Omental fat pad (tissue), 4 donors: Measurements from ENCODE around the gene BACH2. TPM values are rescaled to one million over a fixed set of nuclear protein-coding genes. Genes with fewer than 3 reads are reported as not detected.
"Not testable (repeated sequence)": the region's sequence is repeated elsewhere in the genome, so short reads cannot be mapped to it uniquely, and the experiment has no call there.

ENCODE experiments used
- ATAC-seq: fragments of 150-250 bp; one replicate; pipeline ENCODE4 v1.9.1; 2016; ENCODE audit warnings: mild to moderate bottlenecking, moderate library complexity; ENCODE audit not compliant: low FRiP score
- DNase-seq: peaks from one replicate; pipeline ENCODE4 v3.0.0-alpha.2; 2019; ENCODE audit warnings: low spot score
- CTCF ChIP-seq, 3 donors: fragments of 450-650 bp; IDR thresholded peaks; one replicate each; pipeline ENCODE4 v1.5.1; 2016 to 2017; ENCODE audit warnings: antibody characterized with exemption in 3 of 3, mild to moderate bottlenecking in 3 of 3, moderate library complexity in 2 of 3
- total RNA-seq, 4 donors: library from RNA; depleted of rRNA; stranded (reverse); fragments of >200 nt; gene quantifications; one replicate each; pipeline ENCODE4 v1.1.0, GENCODE V29; 2016

Gene BACH2
- total RNA-seq, 4 donors from 2014 or later: 4.0 to 9.4 (median 7.0) TPM

GRCh38 chr6:90168693-90169131 lies 127.9 kb downstream of the BACH2 start:
- no peak for DNase-seq
- peak; percentile 94 for ATAC-seq
- no peak for TF ChIP-seq CTCF (IDR thresholded peaks at IDR 0.05)

DNA sequence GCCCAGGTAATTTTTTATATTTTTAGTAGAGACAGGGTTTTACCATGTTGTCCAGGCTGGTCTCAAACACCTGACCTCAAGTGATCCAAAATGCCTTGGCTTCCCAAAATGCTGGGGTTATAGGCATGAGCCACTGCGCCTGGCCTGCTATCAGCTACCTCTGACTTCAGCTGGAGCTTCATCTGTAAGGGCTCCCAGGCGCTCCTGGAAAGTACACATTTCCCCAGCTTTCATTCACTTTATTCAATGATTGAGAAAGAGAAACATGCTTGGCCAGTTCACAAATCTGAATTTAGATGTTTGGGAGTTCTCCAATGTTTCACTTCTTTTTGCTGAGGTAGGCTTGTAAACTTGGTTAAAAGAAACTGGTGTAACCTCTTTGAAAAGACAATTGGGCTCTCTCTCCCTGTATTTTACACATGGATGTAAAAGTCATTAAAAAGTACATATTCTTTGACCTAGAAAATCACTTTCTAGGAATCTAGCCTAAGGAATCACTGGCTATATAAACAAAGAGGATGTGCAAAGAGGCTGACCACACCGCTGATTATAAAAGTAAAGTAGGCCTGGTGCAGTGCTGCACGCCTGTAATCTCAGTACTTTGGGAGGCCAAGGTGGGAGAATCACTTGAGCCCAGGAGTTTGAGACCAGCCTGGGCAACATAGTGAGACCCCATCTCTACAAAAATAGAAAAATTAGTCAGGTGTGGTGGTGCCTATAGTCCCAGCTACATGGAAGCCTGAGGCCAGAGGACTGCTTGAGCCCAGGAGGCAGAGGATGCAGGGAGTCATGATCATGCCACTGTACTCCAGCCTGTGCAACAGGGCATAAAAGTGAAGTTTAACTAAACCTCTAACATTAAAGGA lies 128.9 kb downstream of the BACH2 start:
- no peak for ATAC-seq
- TF ChIP-seq CTCF (IDR thresholded peaks at IDR 0.05): no peak
- no peak for DNase-seq

GRCh38 chr6:90166155-90166924 lies 130.3 kb downstream of the BACH2 start:
- not testable (repeated sequence) for ATAC-seq, DNase-seq

GRCh38 chr6:90162648-90163387 lies 133.8 kb downstream of the BACH2 start:
- TF ChIP-seq CTCF (IDR thresholded peaks at IDR 0.05): no peak

DNA sequence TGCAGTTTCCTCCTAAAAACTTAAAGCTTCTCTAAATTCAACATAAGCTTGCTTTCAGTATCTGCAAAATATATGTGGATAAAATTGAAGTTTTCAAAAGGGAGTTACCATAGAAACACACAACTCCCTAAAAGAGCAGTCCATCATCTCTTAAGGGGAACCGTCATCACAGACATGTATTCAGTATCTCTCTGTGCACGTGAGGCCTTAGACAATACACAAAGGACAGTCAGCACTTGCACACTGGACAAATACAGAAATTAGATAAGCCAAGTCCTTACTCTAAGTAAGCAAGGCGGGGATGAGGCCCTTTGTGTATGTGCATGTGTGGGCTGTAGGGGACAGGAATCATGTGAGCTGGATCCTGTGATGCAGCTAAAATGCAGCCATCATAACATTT lies 136.6 kb downstream of the BACH2 start:
- ATAC-seq (no peak), DNase-seq (no peak)
- no peak for TF ChIP-seq CTCF (IDR thresholded peaks at IDR 0.05)

More at GRCh38 chr6:90162648-90163387, 133.8 kb downstream of the BACH2 start:
- DNase-seq (no peak), ATAC-seq (no peak)

DNA sequence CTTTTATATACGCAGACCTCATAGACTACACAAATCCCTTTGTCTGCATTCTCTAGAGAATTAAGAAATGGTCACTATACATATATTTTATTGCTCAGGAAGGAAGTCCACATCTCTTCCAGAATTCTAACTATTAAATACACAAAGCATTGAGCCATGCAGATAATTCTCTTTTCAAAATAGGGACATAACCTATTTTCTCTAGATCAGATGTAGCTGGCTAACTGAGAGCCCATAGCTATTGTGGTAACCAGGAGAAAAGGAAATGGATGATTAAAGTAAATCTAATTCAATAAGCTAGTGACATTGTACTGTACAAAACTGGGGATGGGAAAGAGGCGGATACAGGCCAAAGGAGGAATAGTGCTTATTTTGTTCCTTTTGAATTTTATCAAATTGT lies 137.2 kb downstream of the BACH2 start:
- DNase-seq: no peak
- no peak for TF ChIP-seq CTCF (IDR thresholded peaks at IDR 0.05)
- ATAC-seq: no peak

GRCh38 chr6:90158936-90159335 lies 137.7 kb downstream of the BACH2 start:
- ATAC-seq: no peak
- DNase-seq: no peak
- no peak for TF ChIP-seq CTCF (IDR thresholded peaks at IDR 0.05)
